ENCODE data around the gene ABCC1.

The ABCC1 gene

DNA sequence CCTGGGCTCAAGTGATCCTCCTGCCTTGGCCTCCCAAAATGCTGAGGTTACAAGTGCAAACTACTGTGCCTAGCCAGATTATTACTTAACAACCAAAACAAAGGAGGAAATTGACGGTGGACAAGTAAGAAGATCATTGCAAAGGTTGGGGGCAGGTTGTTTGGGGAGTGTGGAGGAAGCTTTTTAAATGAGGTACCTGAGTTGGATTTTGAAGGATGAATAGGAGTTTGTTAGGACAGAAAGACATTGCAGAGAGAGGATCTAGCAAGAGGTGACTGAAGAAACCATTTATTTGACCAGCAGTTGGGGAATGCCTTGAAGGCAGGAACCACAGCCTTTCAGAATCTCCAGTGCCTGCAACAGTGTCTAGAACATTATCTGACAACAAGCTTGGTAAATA lies 51.3 kb downstream of the ABCC1 start:
- no peak for DNase-seq

DNA sequence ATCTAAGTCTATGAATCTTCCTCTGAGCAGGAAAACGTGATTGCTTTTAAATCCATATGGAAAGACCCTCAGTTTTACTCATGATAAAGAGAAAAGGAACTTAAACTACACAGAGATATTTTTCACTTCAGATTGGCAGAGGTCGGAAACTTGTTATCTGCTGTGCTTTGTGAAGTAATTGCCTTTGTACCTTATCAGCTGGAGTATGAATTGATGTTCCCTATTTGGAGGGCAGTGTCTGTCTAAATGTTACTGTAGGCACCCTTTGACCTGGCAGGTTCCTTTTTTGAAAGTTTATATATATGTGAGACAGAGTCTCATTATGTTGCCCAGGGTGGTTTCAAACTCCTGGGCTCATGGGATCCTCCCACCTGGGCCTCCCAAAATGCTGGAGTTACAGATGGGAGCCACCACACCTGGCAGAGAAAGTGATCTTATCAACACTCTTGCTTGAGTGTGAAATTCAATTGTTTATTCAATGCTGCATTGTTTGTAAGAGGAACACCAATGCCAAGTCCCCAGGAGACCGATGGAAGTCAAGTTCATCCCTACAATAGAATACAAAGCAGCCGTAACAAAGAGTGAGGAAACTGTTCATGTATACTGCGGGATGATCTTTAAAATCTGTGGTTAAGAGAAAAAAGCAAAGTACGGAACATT lies 52.3 kb downstream of the ABCC1 start:
- no peak for DNase-seq

DNA sequence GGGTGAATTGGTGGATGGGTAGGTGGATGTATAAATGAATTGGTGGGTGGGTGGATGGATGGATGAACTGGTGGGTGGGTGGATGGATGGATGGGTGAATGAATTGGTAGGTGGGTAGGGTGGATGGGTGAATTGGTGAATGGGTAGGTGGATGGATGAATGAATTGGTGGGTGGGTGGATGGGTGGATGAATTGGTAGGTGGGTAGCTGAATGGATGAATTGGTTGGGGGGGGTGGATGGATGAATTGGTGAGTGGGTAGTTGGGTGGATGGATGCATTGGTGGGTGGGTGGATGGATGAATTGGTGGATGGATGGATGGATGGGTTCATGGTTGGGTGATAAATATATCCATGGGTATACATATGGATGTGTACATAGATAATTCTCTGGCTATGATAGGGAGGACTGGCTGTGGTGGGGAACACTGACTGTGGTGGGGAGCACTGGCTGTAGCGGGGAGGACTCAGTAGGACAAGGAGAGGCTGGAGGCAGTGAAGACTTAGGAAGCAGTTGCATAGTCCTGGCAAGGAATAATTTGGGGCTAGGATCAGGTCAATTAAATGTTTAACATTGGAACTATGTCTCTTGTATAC lies 54.4 kb downstream of the ABCC1 start:
- no peak for DNase-seq

DNA sequence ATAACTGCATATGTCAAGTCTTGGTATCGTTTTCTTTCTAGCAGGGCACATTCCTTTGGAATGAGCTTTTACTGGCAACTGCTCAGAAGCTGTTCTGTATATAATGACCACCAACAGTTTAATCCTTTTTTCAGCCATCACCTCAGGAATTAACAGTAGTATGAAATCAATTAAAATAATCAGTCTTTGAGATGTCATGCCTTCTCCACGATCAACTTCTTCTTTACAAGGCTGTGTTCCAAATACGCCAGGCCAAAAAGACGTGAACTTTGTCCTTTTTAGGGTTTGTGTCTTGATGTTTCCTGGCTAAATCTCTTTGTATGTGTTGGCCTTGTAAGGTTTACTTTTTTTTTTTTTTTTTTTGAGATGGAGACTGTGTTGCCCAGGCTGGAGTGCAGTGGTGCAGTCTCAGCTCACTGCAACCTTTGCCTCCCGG lies 54.9 kb downstream of the ABCC1 start:
- no peak for DNase-seq

DNA sequence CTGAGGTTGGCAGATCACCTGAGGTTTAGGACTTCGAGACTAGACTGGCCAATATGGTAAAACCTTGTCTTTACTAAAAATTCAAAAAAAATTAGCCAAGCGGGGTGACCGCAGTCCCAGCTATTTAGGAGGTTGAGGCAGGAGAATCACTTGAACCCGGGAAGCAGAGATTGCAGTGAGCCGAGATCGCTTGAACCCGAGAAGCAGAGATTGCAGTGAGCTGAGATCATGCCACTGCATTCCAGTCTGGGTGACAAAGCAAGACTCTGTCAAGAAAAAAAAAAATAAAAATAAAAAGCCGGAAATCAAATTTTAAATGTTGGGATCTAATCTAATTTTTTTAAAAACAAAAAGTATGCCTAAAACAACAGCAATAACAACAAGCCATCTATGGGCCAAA lies 56.3 kb downstream of the ABCC1 start:
- DNase-seq = no peak

GRCh38 chr16:16006650-16007049 lies 57.2 kb downstream of the ABCC1 start:
- DNase-seq = no peak

DNA sequence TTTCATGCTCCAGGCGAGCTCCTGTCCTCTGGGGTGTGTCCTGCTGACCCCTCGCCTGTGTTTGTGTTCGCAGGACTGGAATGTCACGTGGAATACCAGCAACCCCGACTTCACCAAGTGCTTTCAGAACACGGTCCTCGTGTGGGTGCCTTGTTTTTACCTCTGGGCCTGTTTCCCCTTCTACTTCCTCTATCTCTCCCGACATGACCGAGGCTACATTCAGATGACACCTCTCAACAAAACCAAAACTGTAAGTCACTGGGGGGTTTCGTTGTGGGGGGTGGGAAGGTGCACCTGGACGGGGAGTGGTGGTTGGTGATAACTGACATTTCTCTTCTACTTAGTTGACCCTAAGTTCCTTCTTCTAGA lies 58.3 kb downstream of the ABCC1 start:
- no peak for DNase-seq

- no peak for DNase-seq
Observed at GRCh38 chr16:16008666-16009065, 59.2 kb downstream of the ABCC1 start.

DNA sequence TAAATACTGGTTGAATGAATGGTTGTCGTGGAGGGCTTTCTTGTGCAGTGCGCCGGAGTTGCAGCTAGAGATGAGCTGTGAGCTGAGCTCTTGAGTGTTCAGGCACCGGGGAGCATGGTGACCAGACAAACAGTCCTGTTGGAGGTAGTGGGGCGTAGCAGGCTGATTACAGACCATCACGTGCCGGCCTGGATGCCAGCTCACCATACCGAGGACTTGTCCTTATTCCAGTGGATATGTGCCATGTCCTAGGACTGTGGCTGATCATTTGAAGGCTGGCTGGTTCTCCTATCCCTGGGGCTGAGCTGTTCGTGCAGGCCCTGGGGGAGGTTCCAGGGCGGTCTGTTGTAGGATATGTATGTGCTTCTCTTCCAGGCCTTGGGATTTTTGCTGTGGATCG lies 60.0 kb downstream of the ABCC1 start:
- DNase-seq = no peak

DNA sequence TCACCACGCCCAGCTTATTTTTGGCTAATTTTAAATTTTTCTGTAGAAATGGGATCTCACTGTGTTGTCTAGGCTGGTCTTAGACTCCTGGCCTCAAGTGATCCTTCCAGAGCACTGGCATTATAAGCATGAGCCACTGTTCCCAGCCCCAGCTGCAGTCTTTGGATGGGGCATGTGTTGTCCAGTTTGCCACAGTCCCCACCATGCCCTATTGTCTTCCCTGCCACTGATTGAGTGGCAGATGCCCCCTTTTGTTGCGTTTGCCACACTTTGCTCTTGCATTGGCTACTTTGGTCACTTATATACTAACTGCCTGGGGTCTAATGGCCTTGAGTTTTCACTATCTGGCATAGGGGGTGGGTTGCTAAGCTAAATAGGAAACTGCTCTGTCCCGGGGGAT lies 60.8 kb downstream of the ABCC1 start:
- no peak for DNase-seq

DNA sequence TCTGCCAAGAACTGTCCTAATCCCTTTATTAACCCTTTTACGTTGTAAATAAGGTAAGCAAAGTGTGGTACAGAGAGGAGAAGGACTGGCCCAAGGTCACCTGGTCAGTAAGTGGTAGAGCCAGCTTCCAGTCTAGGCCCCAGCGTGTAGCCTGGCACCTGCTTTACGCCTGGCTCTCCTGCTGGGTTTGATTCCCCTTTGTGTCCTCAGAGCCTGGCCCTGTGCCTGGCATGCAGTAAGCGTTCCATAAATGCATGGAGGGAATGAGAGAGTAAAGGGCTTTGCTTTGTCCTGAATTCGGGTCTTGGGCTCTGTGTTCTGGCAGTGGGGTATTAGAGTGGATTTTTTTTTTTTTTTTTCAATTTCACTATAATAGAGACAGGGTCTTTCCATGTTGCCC lies 62.7 kb downstream of the ABCC1 start:
- DNase-seq = no peak

DNA sequence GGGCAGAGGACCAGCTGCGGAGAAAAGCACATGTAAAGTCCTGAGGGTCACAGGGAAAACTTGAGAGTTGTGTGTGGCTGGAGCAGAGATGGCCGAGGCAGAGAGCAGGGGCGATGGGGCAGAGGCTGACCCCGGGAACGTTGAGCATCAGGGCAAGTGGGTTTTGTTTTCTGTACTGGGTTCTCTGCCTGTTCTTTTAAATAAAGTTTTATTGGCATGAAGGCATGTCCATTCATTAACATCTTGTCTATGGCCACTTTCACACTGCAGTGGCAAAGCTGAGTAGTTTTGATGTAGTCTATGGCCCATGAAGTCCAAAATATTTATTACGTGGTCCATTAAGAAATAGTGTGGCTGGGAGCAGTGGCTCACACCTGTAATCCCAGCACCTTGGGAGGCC lies 64.4 kb downstream of the ABCC1 start:
- DNase-seq = no peak

DNA sequence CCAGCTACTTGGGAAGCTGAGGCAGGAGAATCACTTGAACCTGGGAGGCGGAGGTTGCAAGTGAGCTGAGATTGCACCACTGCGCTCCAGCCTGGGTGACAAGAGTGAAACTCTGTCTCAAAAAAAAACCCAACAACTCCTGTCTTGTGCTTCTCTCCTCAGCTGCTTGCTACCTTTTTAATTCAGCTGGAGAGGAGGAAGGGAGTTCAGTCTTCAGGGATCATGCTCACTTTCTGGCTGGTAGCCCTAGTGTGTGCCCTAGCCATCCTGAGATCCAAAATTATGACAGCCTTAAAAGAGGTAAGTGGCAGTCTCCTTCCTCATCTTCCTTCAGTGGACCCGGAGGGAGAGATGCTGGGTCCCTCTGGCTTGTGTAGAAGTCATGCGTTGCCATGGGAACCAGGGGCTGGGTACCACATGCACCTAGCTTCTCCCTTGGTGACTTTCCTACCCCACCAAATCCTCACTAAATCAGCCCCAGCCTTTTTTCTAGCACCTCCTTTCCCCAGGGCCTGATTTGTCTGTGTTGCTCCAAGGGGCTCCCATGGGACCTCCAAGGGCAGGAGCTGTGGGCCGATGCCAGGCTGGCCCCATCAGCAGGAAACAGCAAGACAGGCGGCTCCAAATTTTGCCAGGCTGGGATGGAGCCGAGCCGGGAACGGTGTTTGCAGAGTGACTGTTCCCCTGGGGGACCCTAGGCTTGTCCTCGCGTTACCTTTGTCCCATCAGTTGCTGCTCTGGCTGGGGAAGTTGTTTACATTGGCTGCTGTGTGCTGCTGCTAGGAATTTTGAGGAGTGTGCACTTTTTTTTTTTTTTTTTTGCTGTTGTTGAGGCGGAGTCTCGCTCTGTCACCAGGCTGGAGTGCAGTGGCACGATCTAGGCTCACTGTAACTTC lies 65.2 kb downstream of the ABCC1 start:
- no peak for DNase-seq

GRCh38 chr16:16015849-16016248 lies 66.4 kb downstream of the ABCC1 start:
- no peak for DNase-seq

DNA sequence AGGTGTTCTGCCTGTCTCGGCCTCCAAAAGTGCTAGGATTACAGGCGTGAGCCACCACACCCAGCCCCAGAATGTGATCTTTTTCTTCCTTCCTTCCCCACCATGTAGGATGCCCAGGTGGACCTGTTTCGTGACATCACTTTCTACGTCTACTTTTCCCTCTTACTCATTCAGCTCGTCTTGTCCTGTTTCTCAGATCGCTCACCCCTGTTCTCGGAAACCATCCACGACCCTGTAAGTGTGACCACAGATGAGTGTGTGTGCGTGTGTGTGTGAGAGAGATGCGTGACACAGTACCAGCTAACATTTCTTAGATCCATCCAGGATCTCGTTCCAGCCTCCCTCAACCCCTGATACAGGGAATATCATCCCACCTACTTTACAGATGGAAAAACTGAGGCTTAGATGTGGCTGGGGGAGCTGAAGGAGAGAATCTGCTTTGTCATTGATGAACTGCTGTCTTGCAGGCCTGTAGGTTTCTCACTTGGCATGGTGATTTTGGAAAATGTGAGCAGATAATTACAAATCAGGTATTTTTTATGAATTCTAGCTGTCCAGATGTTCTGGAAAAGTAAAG lies 67.1 kb downstream of the ABCC1 start:
- DNase-seq = no peak

DNA sequence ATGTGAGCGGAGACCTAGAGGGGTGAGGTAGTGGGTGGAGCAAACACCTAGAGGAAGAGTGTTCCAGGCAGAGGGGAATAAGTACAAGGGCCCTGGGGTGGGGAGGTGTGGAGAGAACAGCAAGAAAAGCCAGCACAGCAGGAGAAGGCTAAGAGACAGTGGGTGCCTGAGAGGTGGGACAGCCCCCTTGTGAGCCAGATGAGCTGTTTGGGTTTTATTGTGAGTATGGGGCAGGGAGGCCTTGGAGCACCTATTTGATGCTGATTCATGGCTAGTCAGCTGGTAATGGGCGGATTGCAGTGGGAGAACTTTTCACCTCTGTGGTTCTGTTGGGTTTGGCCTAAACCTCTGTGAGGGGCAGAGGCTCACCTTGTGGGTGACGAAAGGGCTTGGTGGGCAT lies 68.4 kb downstream of the ABCC1 start:
- no peak for DNase-seq

GRCh38 chr16:16018705-16019104 lies 69.3 kb downstream of the ABCC1 start:
- no peak for DNase-seq

- DNase-seq = no peak
Observed at GRCh38 chr16:16019488-16019887, 70.1 kb downstream of the ABCC1 start.

- no peak for DNase-seq
Observed at GRCh38 chr16:16020291-16020690, 70.9 kb downstream of the ABCC1 start.

- DNase-seq = no peak
Observed at GRCh38 chr16:16021020-16021419, 71.6 kb downstream of the ABCC1 start.

DNA sequence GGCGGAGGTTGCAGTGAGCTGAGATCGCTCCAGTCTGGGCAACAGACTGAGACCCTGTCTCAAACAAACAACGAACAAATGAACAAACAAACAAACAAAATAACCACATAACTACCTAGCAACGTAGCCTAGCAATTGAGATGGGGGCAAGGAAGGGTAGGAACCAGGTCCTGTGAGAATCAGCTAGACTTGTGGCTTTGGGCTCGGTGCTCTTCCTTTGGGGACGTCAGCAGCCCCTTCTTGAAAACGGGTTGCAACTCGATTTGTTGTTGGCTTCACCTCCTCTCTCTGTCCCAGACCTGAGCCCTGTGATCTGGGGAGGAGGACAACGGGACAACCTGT lies 72.2 kb downstream of the ABCC1 start:
- DNase-seq = no peak

DNA sequence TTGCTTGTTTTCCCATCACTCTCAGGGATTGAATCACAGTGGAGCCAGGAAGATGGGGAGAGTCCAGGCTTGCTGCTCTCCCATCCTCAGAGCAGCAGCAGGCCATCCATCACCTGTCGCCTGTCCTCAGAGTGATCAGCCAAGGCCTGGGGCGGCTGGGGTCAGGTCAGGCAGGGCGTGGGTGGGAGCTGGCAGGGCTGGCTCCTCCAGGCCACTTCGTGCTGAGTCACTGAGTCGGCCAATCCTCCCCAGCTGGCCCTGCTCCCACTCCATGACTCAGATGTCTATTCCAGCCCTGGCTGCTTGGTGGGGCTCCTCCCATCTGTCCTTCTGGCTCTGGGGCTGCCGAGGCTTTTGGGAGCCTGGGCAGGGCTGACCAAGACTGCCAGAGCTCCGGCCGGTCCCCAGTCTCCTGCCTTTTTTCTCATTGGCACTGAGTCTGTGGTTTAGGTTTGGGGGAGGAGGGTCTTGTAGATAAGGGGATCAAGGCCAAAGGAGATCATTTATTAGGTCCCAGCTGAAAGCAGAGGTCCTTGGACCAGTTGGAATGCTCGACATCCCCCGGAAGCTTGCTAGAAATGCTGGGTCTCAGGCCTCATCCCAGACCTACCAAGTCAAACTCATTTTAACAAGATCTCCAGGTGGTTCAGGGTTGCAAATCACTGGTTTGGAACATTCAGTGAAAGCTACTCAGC lies 72.7 kb downstream of the ABCC1 start:
- DNase-seq = peak; percentile 21

DNA sequence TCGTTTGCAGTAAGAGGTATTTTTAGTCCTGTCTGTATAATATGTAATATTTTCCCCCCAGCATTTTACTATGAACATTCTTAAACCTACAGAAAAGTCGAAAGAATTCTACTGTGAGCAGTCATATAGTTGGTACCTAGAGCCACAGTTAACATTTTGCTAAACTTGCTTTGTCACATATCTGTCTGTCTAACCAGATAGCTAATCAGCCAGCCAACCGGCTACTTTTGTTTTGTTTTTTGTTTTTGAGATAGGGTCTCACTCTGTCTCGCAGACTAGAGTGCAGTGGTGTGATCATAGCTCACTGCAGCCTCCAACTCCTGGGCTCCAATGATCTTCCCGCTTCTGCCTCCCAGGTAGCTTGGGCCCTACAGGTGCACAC lies 73.3 kb downstream of the ABCC1 start:
- no peak for DNase-seq
